ENCODE data around the gene USP24. TPM values are rescaled to one million over a fixed set of nuclear protein-coding genes. Genes with fewer than 3 reads are reported as not detected.
A peak's percentile ranks its signal among the peaks of the same experiment; 100 is the strongest.

USP24 gene
- total RNA-seq, 1 donor from 2014 or later, result 50.5 TPM

- peaks cover 52% of the 10 kb centered on the region for H3K4me1 Mint-ChIP-seq
- H3K27ac ChIP-seq, result peak overlapping the region; percentile 95
Measured at GRCh38 chr1:55216096-55216495, 932 bp upstream of the USP24 start.

GRCh38 chr1:55214934-55215193 lies 300 bp downstream of the USP24 start:
- H2AFZ ChIP-seq (replicated peaks), result peak overlapping the region; percentile 71
- peaks cover 63% of the 10 kb centered on the region for H3K4me1 Mint-ChIP-seq

More at GRCh38 chr1:55216096-55216495, 932 bp upstream of the USP24 start:
- Mint-ChIP-seq H3K4me3 (peak overlapping the region; percentile 96), H3K27ac (peak overlapping the region; percentile 98), H3K9me3 (no peaks in the 10 kb centered on the region), H3K36me3 (no peaks in the 10 kb centered on the region), H3K27me3 (ENCODE audit: insufficient read depth, low read depth) (peaks cover 3% of the 10 kb centered on the region)
- H3K36me3 ChIP-seq, result no peaks in the 10 kb centered on the region
- peak overlapping the region; percentile 99 for H3K4me2 ChIP-seq
- DNase-seq (ENCODE audit: low spot score), result no peak
- no peaks in the 10 kb centered on the region for H3K9me3 ChIP-seq (ENCODE audit: low read depth)
- TF ChIP-seq EZH2 (IDR thresholded peaks at IDR 0.05), result no peak
- no peak for TF ChIP-seq EZH2phosphoT487 (IDR thresholded peaks at IDR 0.05)
- no peak for TF ChIP-seq CTCF (IDR thresholded peaks at IDR 0.05)
- H2AFZ ChIP-seq (replicated peaks), result peak overlapping the region; percentile 71
- peaks cover 40% of the 10 kb centered on the region for H3K79me2 ChIP-seq (ENCODE audit: low read depth)
- peak overlapping the region; percentile 79 for H3K4me3 ChIP-seq
- peaks cover 46% of the 10 kb centered on the region for H3K4me1 ChIP-seq
- peak overlapping the region; percentile 67 for H3K9ac ChIP-seq
- peaks cover 40% of the 10 kb centered on the region for H3F3A ChIP-seq (ENCODE audit: low read depth)
- H3K27me3 ChIP-seq, result peaks cover 10% of the 10 kb centered on the region
- H4K20me1 ChIP-seq (ENCODE audit: low read depth), result peaks cover 34% of the 10 kb centered on the region

GRCh38 chr1:55214212-55214933 lies 791 bp downstream of the USP24 start:
- Mint-ChIP-seq H3K27me3 (ENCODE audit: insufficient read depth, low read depth) (peaks cover 3% of the 10 kb centered on the region), H3K9me3 (no peaks in the 10 kb centered on the region), H3K4me3 (peak overlapping the region; percentile 96), H3K27ac (peak overlapping the region; percentile 90), H3K4me1 (peaks cover 66% of the 10 kb centered on the region), H3K36me3 (no peaks in the 10 kb centered on the region)
- H3K4me2 ChIP-seq, result peak overlapping the region; percentile 99
- H2AFZ ChIP-seq (replicated peaks), result peak overlapping the region; percentile 45
- peaks cover 54% of the 10 kb centered on the region for H3K4me1 ChIP-seq
- peak overlapping the region; percentile 79 for H3K4me3 ChIP-seq
- H3K27me3 ChIP-seq, result peaks cover 10% of the 10 kb centered on the region
- H3F3A ChIP-seq (ENCODE audit: low read depth), result peaks cover 40% of the 10 kb centered on the region
- H4K20me1 ChIP-seq (ENCODE audit: low read depth), result peaks cover 51% of the 10 kb centered on the region
- TF ChIP-seq EZH2phosphoT487 (IDR thresholded peaks at IDR 0.05), result no peak
- no peak for TF ChIP-seq EZH2 (IDR thresholded peaks at IDR 0.05)
- TF ChIP-seq CTCF (IDR thresholded peaks at IDR 0.05), result no peak
- no peaks in the 10 kb centered on the region for H3K9me3 ChIP-seq (ENCODE audit: low read depth)
- H3K79me2 ChIP-seq (ENCODE audit: low read depth), result peaks cover 57% of the 10 kb centered on the region
- no peaks in the 10 kb centered on the region for H3K36me3 ChIP-seq
- H3K27ac ChIP-seq, result peak overlapping the region; percentile 95
- H3K9ac ChIP-seq, result peak overlapping the region; percentile 40
- peak; percentile 80 for DNase-seq (ENCODE audit: low spot score)

More at GRCh38 chr1:55214934-55215193, 300 bp downstream of the USP24 start:
- H3K9ac ChIP-seq, result peak overlapping the region; percentile 67
- peaks cover 10% of the 10 kb centered on the region for H3K27me3 ChIP-seq
- H4K20me1 ChIP-seq (ENCODE audit: low read depth), result peaks cover 46% of the 10 kb centered on the region
- TF ChIP-seq EZH2 (IDR thresholded peaks at IDR 0.05) (no peak), EZH2phosphoT487 (IDR thresholded peaks at IDR 0.05) (no peak), CTCF (IDR thresholded peaks at IDR 0.05) (no peak)
- H3F3A ChIP-seq (ENCODE audit: low read depth), result peaks cover 40% of the 10 kb centered on the region
- no peaks in the 10 kb centered on the region for H3K36me3 ChIP-seq
- H3K79me2 ChIP-seq (ENCODE audit: low read depth), result peaks cover 53% of the 10 kb centered on the region
- H3K4me3 ChIP-seq, result peak overlapping the region; percentile 79
- DNase-seq (ENCODE audit: low spot score), result peak; percentile 81
- H3K27me3 Mint-ChIP-seq (ENCODE audit: insufficient read depth, low read depth), result peaks cover 3% of the 10 kb centered on the region
- peak overlapping the region; percentile 95 for H3K27ac ChIP-seq
- no peaks in the 10 kb centered on the region for H3K36me3 Mint-ChIP-seq
- no peak overlapping the region for H3K27ac Mint-ChIP-seq
- H3K9me3 Mint-ChIP-seq, result no peaks in the 10 kb centered on the region
- H3K4me3 Mint-ChIP-seq, result peak overlapping the region; percentile 78
- peaks cover 50% of the 10 kb centered on the region for H3K4me1 ChIP-seq
- no peaks in the 10 kb centered on the region for H3K9me3 ChIP-seq (ENCODE audit: low read depth)
- peak overlapping the region; percentile 99 for H3K4me2 ChIP-seq
